ENCODE data around the gene TRIO. TPM values are rescaled to one million over a fixed set of nuclear protein-coding genes. Genes with fewer than 3 reads are reported as not detected.

Gene TRIO
- total RNA-seq, 1 donor from 2014 or later: 148 TPM

GRCh38 chr5:14504816-14505215, 361.7 kb downstream of the TRIO start:
- intact Hi-C loops (cut with DNase I): no loop called here
- Histone ChIP-seq H3K27ac (no peak overlapping the region), H3K4me1 (no peaks in the 10 kb centered on the region), H3K36me3 (peaks cover 91% of the 10 kb centered on the region), H3K4me3 (no peak overlapping the region), H3K9me3 (no peaks in the 10 kb centered on the region), H3K27me3 (ENCODE audit: low read depth) (no peaks in the 10 kb centered on the region)
- DNase-seq (no peak), ATAC-seq (no peak)
- no peak for TF ChIP-seq CTCF (IDR thresholded peaks at IDR 0.05)

GRCh38 chr5:14505310-14506139, 362.4 kb downstream of the TRIO start:
- Histone ChIP-seq H3K27me3 (ENCODE audit: low read depth) (no peaks in the 10 kb centered on the region), H3K36me3 (peaks cover 84% of the 10 kb centered on the region), H3K27ac (no peak overlapping the region), H3K4me3 (no peak overlapping the region), H3K9me3 (no peaks in the 10 kb centered on the region), H3K4me1 (no peaks in the 10 kb centered on the region)
- ATAC-seq: no peak
- no peak for TF ChIP-seq CTCF (IDR thresholded peaks at IDR 0.05)
- DNase-seq: no peak
- intact Hi-C loops (cut with DNase I): no loop called here

GRCh38 chr5:14506140-14506538, 363.0 kb downstream of the TRIO start:
- H3K36me3 ChIP-seq: peaks cover 77% of the 10 kb centered on the region
- intact Hi-C loops (cut with DNase I): no loop called here
- no peak overlapping the region for H3K27ac ChIP-seq
- DNase-seq (no peak), ATAC-seq (no peak)
- H3K4me1 ChIP-seq: no peaks in the 10 kb centered on the region
- H3K4me3 ChIP-seq: no peak overlapping the region
- H3K9me3 ChIP-seq: no peaks in the 10 kb centered on the region
- H3K27me3 ChIP-seq (ENCODE audit: low read depth): no peaks in the 10 kb centered on the region
- TF ChIP-seq CTCF (IDR thresholded peaks at IDR 0.05): no peak

- Histone ChIP-seq H3K4me1 (no peaks in the 10 kb centered on the region), H3K27me3 (ENCODE audit: low read depth) (no peaks in the 10 kb centered on the region), H3K9me3 (no peaks in the 10 kb centered on the region), H3K36me3 (peaks cover 72% of the 10 kb centered on the region), H3K4me3 (no peak overlapping the region), H3K27ac (no peak overlapping the region)
- TF ChIP-seq CTCF (IDR thresholded peaks at IDR 0.05): no peak
- intact Hi-C loops (cut with DNase I): no loop called here
- DNase-seq: no peak
- ATAC-seq: no peak
Measured at GRCh38 chr5:14506661-14507060, 363.5 kb downstream of the TRIO start.

- TF ChIP-seq CTCF (IDR thresholded peaks at IDR 0.05): no peak
- no peaks in the 10 kb centered on the region for H3K9me3 ChIP-seq
- H3K27me3 ChIP-seq (ENCODE audit: low read depth): no peaks in the 10 kb centered on the region
- no peaks in the 10 kb centered on the region for H3K4me1 ChIP-seq
- H3K27ac ChIP-seq: no peak overlapping the region
- DNase-seq (no peak), ATAC-seq (no peak)
- no peak overlapping the region for H3K4me3 ChIP-seq
- H3K36me3 ChIP-seq: peaks cover 65% of the 10 kb centered on the region
- intact Hi-C loops (cut with DNase I): no loop called here
Measured at GRCh38 chr5:14507156-14507941, 364.2 kb downstream of the TRIO start.
